ENCODE data around the gene HOXB1. TPM values are rescaled to one million over a fixed set of nuclear protein-coding genes. Genes with fewer than 3 reads are reported as not detected.

Gene HOXB1
- not detected in 3 replicates for polyA plus RNA-seq
- polyA plus RNA-seq (2011; ENCODE audit: low read depth): not detected
- not detected in 2 replicates for polyA plus RNA-seq (2011; cell fraction: cytosol; rRNA removed)
- not detected in 2 replicates for polyA plus RNA-seq (2011; cell fraction: nucleus; rRNA removed)
- polyA plus RNA-seq (2012; ENCODE audit: low replicate concordance): not detected in 2 replicates
- not detected in 3 replicates for polyA minus RNA-seq
- not detected for polyA minus RNA-seq (2011; cell fraction: cytosol; rRNA and poly(A)+ RNA removed)
- polyA minus RNA-seq (2011; cell fraction: nucleus; rRNA and poly(A)+ RNA removed): not detected in 2 replicates

DNA sequence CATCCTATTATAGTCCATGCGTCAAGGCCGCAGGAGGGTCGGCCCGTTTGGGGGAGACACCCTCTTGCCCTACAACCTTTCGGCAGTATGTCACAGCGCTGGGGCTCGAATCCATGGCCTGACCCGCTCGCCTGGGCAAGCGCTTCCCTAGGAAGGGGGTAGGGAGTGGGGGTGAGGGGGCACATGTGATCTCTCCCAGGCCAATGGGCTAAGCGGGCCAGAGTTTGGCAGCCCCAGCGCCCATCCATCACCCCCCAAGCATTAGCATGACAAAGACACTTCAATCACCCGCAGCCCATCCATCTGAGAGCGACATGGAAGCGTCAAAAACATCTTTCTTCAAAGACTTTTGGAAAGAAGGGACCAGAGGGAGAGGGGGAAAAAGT lies at the start of gene HOXB1:
Gene HOXB1 (minus strand): TSS at position 125 of the 386 bp plus-strand sequence. CDS start 107 bp downstream, at position 18.
- H4K20me1 ChIP-seq (ENCODE audit: control insufficient read depth, extremely low read depth, insufficient read depth, low read length): no peaks in the 10 kb centered on the region
- dilution Hi-C loops (cut with MboI; ENCODE audit: extremely low pct_ligation_motif_present, low sequenced_read_pairs): no loop called here

DNA sequence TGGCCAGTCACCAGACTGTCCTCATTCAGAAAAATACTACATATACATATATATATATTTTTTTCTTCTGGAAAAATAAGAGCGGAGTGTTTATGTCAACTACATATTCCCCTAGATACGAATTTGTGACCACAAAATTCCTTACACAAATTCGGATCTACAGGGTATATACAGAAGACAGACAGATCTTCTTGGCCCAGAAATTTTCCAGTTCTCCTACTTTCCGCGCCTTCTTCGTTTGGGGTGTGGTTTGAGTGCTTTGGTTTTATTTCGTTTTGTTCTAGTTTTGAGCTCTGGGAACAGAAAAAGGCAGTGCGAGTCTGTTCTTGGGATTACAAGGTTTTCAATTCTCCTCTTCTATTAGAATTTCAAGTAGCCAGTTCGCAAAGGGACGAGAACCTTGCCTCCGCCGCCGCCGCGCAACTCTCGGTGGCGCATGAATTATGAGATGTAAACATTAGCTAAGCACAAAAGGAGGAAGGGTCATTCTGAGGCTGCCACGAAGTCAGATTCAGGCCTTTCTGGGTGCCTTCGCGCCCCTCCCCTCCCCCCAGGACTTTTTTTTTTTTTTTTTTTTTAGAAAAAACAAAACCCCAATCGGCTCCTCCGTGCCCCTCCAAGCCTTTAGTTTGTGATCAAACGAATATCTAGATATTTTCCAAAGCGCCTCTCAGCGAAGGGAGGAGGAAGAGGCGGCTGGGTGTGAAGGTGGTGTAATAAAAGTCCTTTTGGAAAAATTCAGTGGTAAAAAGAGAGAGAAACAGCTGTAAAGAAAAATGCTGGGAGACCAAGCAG lies 49.1 kb upstream of the HOXB1 start:
- peaks cover 0 to 2% of the 10 kb centered on the region in 2 experiments for H3K36me3 ChIP-seq (ENCODE audit: control insufficient read depth in 2 of 2, extremely low read depth in 1 of 2, insufficient read depth in 2 of 2, low read length in 2 of 2)
- H3K27me3 ChIP-seq (ENCODE audit: control insufficient read depth, extremely low read depth, insufficient read depth, low read length): peaks cover 71% of the 10 kb centered on the region
- no peak overlapping the region for H3K9ac ChIP-seq (ENCODE audit: control insufficient read depth, extremely low read depth, insufficient read depth, low read length)
- H3K4me2 ChIP-seq (ENCODE audit: control insufficient read depth, extremely low read depth, insufficient read depth, low read depth, low read length): no peak overlapping the region
- FAIRE-seq (no peak), DNase-seq (ENCODE audit: low read depth, low spot score) (no peak)
- TF ChIP-seq EZH2 (IDR thresholded peaks at IDR 0.05; ENCODE audit: low read length): no peak
- TF ChIP-seq, protein P1, sequence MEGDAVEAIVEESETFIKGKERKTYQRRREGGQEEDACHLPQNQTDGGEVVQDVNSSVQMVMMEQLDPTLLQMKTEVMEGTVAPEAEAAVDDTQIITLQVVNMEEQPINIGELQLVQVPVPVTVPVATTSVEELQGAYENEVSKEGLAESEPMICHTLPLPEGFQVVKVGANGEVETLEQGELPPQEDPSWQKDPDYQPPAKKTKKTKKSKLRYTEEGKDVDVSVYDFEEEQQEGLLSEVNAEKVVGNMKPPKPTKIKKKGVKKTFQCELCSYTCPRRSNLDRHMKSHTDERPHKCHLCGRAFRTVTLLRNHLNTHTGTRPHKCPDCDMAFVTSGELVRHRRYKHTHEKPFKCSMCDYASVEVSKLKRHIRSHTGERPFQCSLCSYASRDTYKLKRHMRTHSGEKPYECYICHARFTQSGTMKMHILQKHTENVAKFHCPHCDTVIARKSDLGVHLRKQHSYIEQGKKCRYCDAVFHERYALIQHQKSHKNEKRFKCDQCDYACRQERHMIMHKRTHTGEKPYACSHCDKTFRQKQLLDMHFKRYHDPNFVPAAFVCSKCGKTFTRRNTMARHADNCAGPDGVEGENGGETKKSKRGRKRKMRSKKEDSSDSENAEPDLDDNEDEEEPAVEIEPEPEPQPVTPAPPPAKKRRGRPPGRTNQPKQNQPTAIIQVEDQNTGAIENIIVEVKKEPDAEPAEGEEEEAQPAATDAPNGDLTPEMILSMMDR (optimal IDR thresholded peaks at IDR 0.05 in 1 of 3, IDR thresholded peaks at IDR 0.05 in 1 of 3, conservative IDR thresholded peaks at IDR 0.05 in 1 of 3; ENCODE audit: extremely low read depth in 1 of 3, insufficient read depth in 2 of 3, low read length in 3 of 3): no peak
- no peak overlapping the region for H3K27ac ChIP-seq (ENCODE audit: control insufficient read depth, insufficient read depth, low read length)
- H3K79me2 ChIP-seq (ENCODE audit: control insufficient read depth, insufficient read depth, low read length): no peaks in the 10 kb centered on the region
- no peaks in the 10 kb centered on the region for H3K9me1 ChIP-seq (ENCODE audit: control insufficient read depth, extremely low read depth, insufficient read depth, low read length)
- no peaks in the 10 kb centered on the region for H3K9me3 ChIP-seq (ENCODE audit: control insufficient read depth, low read depth, low read length)
- dilution Hi-C loops (cut with MboI; ENCODE audit: extremely low pct_ligation_motif_present, low sequenced_read_pairs): no loop called here
- no peak overlapping the region for H2AFZ ChIP-seq (ENCODE audit: control insufficient read depth, low read length)
- H4K20me1 ChIP-seq (ENCODE audit: control insufficient read depth, extremely low read depth, insufficient read depth, low read length): no peaks in the 10 kb centered on the region
- H3K4me3 ChIP-seq (ENCODE audit: control insufficient read depth in 2 of 3, extremely low read depth in 1 of 3, insufficient read depth in 2 of 3, low read depth in 1 of 3, low read length in 3 of 3): no peak overlapping the region
- peaks cover 16% of the 10 kb centered on the region for H3K4me1 ChIP-seq (ENCODE audit: control insufficient read depth, extremely low read depth, insufficient read depth, low read length)

More for the DNA sequence above, at the start of gene HOXB1:
- TF ChIP-seq EZH2 (IDR thresholded peaks at IDR 0.05; ENCODE audit: low read length): no peak
- TF ChIP-seq, protein P1 (optimal IDR thresholded peaks at IDR 0.05 in 1 of 3, IDR thresholded peaks at IDR 0.05 in 1 of 3, conservative IDR thresholded peaks at IDR 0.05 in 1 of 3; ENCODE audit: extremely low read depth in 1 of 3, insufficient read depth in 2 of 3, low read length in 3 of 3): no peak
- Histone ChIP-seq H3K9me3 (ENCODE audit: control insufficient read depth, low read depth, low read length) (no peaks in the 10 kb centered on the region), H3K9ac (ENCODE audit: control insufficient read depth, extremely low read depth, insufficient read depth, low read length) (no peak within 1 kb of the TSS), H3K36me3 (ENCODE audit: control insufficient read depth in 2 of 2, extremely low read depth in 1 of 2, insufficient read depth in 2 of 2, low read length in 2 of 2) (no peaks in the 10 kb centered on the region), H3K4me3 (ENCODE audit: control insufficient read depth in 2 of 3, extremely low read depth in 1 of 3, insufficient read depth in 2 of 3, low read depth in 1 of 3, low read length in 3 of 3) (no peak within 1 kb of the TSS), H3K9me1 (ENCODE audit: control insufficient read depth, extremely low read depth, insufficient read depth, low read length) (no peaks in the 10 kb centered on the region), H3K4me1 (ENCODE audit: control insufficient read depth, extremely low read depth, insufficient read depth, low read length) (peaks cover 11% of the 10 kb centered on the region), H3K79me2 (ENCODE audit: control insufficient read depth, insufficient read depth, low read length) (no peaks in the 10 kb centered on the region), H3K27ac (ENCODE audit: control insufficient read depth, insufficient read depth, low read length) (no peak within 1 kb of the TSS), H3K27me3 (ENCODE audit: control insufficient read depth, extremely low read depth, insufficient read depth, low read length) (peaks cover 4% of the 10 kb centered on the region), H3K4me2 (ENCODE audit: control insufficient read depth, extremely low read depth, insufficient read depth, low read depth, low read length) (peak within 1 kb of the TSS; percentile 54), H2AFZ (ENCODE audit: control insufficient read depth, low read length) (peak within 1 kb of the TSS; percentile 71)
- no peak for DNase-seq (ENCODE audit: low read depth, low spot score)
- no peak for FAIRE-seq

Data from keratinocyte (primary cell).